ENCODE data around the gene LMOD1. TPM values are rescaled to one million over a fixed set of nuclear protein-coding genes. Genes with fewer than 3 reads are reported as not detected.

Gene LMOD1
- total and polyA plus RNA-seq, 2 donors (not counting 1 experiment from before 2014, with no cell fraction given), result not detected

DNA sequence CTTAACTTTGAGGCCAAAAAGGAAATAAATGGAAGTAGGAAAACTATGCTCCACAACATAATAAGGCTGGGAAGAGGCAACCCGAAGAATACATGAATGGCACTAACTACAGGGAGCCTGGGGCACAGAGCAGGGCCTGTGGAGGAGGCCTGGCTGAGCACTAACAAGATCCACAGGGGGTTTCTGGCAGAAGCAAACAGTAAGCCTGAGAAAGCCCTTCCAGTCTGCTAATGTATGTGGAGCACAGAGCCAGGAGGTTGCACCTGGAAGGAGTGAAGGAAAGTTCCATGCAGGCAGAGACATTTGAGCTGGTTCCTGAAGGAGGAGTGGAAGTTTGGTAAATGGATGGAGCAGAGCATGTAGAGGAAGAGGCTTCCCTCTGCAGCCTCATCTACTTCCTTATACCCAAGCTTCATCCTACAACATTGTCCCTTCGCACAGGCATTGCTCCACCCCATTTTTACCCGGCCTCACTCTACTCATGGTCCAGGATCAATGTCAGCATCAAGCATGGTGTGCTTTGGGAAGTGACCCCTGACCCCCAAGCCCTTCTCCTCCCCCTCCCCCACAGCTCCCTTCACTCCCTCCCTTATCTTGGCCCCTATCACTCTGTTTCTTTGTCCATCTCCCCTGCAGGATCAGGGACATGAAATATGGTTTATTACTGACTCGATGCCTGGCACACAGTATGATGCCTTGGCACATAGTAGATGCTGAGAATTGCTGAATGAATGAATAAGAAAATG lies 34.3 kb downstream of the LMOD1 start:
- H3K4me3 ChIP-seq (ENCODE audit: control extremely low read depth in 1 of 5, extremely low read depth in 1 of 5, insufficient read depth in 1 of 5, low read depth in 2 of 5, low read length in 4 of 5), result no peak overlapping the region
- no peak overlapping the region for H3K27ac ChIP-seq (ENCODE audit: low read length in 2 of 2)
- ATAC-seq (ENCODE audit: low read depth) (no peak), DNase-seq (no peak)
- ChIA-PET POLR2A (no interaction called here), CTCF (interaction anchor here (0.9 to 1.0 kb wide), 2 partner anchors 16 to 20 kb away, joined by 3 read pairs; no protein-coding TSS in a partner anchor)
- 93% methylated on average over 3 of the region's 4 CpGs for WGBS (ENCODE audit: insufficient coverage)
- H3K27me3 ChIP-seq (replicated peaks in 1 of 4; ENCODE audit: control extremely low read depth in 1 of 4, control insufficient read depth in 3 of 4, insufficient read depth in 4 of 4, low read length in 3 of 4), result no peaks in the 10 kb centered on the region
- intact Hi-C loops (cut with micrococcal nuclease), result no loop called here
- TF ChIP-seq, protein P1, sequence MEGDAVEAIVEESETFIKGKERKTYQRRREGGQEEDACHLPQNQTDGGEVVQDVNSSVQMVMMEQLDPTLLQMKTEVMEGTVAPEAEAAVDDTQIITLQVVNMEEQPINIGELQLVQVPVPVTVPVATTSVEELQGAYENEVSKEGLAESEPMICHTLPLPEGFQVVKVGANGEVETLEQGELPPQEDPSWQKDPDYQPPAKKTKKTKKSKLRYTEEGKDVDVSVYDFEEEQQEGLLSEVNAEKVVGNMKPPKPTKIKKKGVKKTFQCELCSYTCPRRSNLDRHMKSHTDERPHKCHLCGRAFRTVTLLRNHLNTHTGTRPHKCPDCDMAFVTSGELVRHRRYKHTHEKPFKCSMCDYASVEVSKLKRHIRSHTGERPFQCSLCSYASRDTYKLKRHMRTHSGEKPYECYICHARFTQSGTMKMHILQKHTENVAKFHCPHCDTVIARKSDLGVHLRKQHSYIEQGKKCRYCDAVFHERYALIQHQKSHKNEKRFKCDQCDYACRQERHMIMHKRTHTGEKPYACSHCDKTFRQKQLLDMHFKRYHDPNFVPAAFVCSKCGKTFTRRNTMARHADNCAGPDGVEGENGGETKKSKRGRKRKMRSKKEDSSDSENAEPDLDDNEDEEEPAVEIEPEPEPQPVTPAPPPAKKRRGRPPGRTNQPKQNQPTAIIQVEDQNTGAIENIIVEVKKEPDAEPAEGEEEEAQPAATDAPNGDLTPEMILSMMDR (IDR thresholded peaks at IDR 0.05), result no peak
- no peak for TF ChIP-seq EZH2 (IDR thresholded peaks at IDR 0.05; ENCODE audit: borderline replicate concordance, insufficient read depth, low read depth, low read length, poor library complexity, severe bottlenecking)
- no peaks in the 10 kb centered on the region for H3K9me3 Mint-ChIP-seq (ENCODE audit: insufficient read depth)
- H3K27me3 Mint-ChIP-seq, result peaks cover 25% of the 10 kb centered on the region
- no peak overlapping the region for H3K9ac ChIP-seq (ENCODE audit: low read length)
- H3K4me2 ChIP-seq (replicated peaks; ENCODE audit: low read depth, low read length, poor library complexity, severe bottlenecking), result no peak overlapping the region
- no peaks in the 10 kb centered on the region for H3K36me3 ChIP-seq (replicated peaks in 1 of 2; ENCODE audit: control extremely low read depth in 1 of 2, control insufficient read depth in 1 of 2, extremely low read depth in 1 of 2, insufficient read depth in 2 of 2, low read length in 1 of 2)
- H3K79me2 ChIP-seq (ENCODE audit: control insufficient read depth, insufficient read depth, low read length), result no peaks in the 10 kb centered on the region
- no peaks in the 10 kb centered on the region for H3K9me3 ChIP-seq (ENCODE audit: control extremely low read depth in 1 of 3, control insufficient read depth in 2 of 3, insufficient read depth in 1 of 3, low read length in 2 of 3)
- H3K4me1 Mint-ChIP-seq, result no peaks in the 10 kb centered on the region
- H2AFZ ChIP-seq (ENCODE audit: insufficient read depth, low read depth, low read length, poor library complexity, severe bottlenecking), result no peak overlapping the region
- H3K4me1 ChIP-seq (ENCODE audit: control insufficient read depth in 2 of 2, insufficient read depth in 2 of 2, low read length in 2 of 2), result no peaks in the 10 kb centered on the region
- H4K20me1 ChIP-seq (ENCODE audit: control insufficient read depth, insufficient read depth, low read length, poor library complexity, severe bottlenecking), result no peaks in the 10 kb centered on the region
- no peak overlapping the region for H3K4me3 Mint-ChIP-seq
- H3K27ac Mint-ChIP-seq, result no peak overlapping the region

DNA sequence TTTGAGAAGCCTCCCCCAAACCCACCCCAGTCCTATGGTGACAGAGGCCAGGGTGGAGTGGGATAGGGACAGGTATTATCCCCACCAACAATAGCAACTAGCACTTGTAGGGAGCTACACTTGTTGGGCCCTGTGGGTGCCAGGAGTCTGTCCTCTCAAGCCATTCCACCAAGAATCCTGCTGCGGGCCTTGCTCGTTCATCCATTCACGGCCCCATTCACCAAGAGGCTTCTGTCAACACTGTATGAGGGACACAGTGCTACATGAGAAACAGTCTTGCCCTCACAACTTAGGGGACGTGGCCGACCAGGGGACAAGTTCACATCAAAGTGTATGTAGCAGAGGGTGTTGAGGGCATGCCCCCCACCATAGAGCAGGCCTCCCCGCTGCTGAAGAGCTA lies 38.7 kb downstream of the LMOD1 start:
- Histone ChIP-seq H3K4me1 (ENCODE audit: control insufficient read depth in 2 of 2, insufficient read depth in 2 of 2, low read length in 2 of 2) (no peaks in the 10 kb centered on the region), H3K9me3 (ENCODE audit: control extremely low read depth in 1 of 3, control insufficient read depth in 2 of 3, insufficient read depth in 1 of 3, low read length in 2 of 3) (no peaks in the 10 kb centered on the region), H3K27me3 (replicated peaks in 1 of 4; ENCODE audit: control extremely low read depth in 1 of 4, control insufficient read depth in 3 of 4, insufficient read depth in 4 of 4, low read length in 3 of 4) (no peaks in the 10 kb centered on the region), H3K27ac (ENCODE audit: low read length in 2 of 2) (no peak overlapping the region), H3K9ac (ENCODE audit: low read length) (no peak overlapping the region), H2AFZ (ENCODE audit: insufficient read depth, low read depth, low read length, poor library complexity, severe bottlenecking) (no peak overlapping the region), H4K20me1 (ENCODE audit: control insufficient read depth, insufficient read depth, low read length, poor library complexity, severe bottlenecking) (no peaks in the 10 kb centered on the region), H3K79me2 (ENCODE audit: control insufficient read depth, insufficient read depth, low read length) (no peaks in the 10 kb centered on the region), H3K36me3 (replicated peaks in 1 of 2; ENCODE audit: control extremely low read depth in 1 of 2, control insufficient read depth in 1 of 2, extremely low read depth in 1 of 2, insufficient read depth in 2 of 2, low read length in 1 of 2) (no peaks in the 10 kb centered on the region), H3K4me3 (ENCODE audit: control extremely low read depth in 1 of 5, extremely low read depth in 1 of 5, insufficient read depth in 1 of 5, low read depth in 2 of 5, low read length in 4 of 5) (no peak overlapping the region), H3K4me2 (replicated peaks; ENCODE audit: low read depth, low read length, poor library complexity, severe bottlenecking) (no peak overlapping the region)
- intact Hi-C loops (cut with micrococcal nuclease), result no loop called here
- no peak for DNase-seq
- Mint-ChIP-seq H3K27me3 (peaks cover 8% of the 10 kb centered on the region), H3K4me3 (no peak overlapping the region), H3K9me3 (ENCODE audit: insufficient read depth) (no peaks in the 10 kb centered on the region), H3K4me1 (no peaks in the 10 kb centered on the region), H3K27ac (no peak overlapping the region)
- TF ChIP-seq, protein P1 (IDR thresholded peaks at IDR 0.05), result no peak
- no peak for TF ChIP-seq EZH2 (IDR thresholded peaks at IDR 0.05; ENCODE audit: borderline replicate concordance, insufficient read depth, low read depth, low read length, poor library complexity, severe bottlenecking)
- 100% methylated on average over 5 of the region's 6 CpGs for WGBS (ENCODE audit: insufficient coverage)
- no peak for ATAC-seq (ENCODE audit: low read depth)
- POLR2A ChIA-PET, result no interaction called here
- CTCF ChIA-PET, result no interaction called here

All from B cell (primary cell).